PC-9 (cell line): ENCODE data around the gene ZCCHC12.

Source experiments
- EZH2 ChIP-seq: fragments of 200-600 bp; sonication (generic); IDR thresholded peaks from 2 replicates; pipeline ENCODE4 v1.8.0; 2017; ENCODE audit warnings: antibody characterized with exemption, low read depth
- TF ChIP-seq, protein P1 (sequence below): fragments of 200-600 bp; sonication (generic); conservative IDR thresholded peaks from 2 replicates; pipeline ENCODE4 v1.6.1; 2017; ENCODE audit warnings: mixed run types, antibody characterized with exemption, mild to moderate bottlenecking, moderate library complexity

GRCh38 chrX:118780911-118781310 is 42.7 kb upstream of the ZCCHC12 start:
- TF ChIP-seq, protein P1, sequence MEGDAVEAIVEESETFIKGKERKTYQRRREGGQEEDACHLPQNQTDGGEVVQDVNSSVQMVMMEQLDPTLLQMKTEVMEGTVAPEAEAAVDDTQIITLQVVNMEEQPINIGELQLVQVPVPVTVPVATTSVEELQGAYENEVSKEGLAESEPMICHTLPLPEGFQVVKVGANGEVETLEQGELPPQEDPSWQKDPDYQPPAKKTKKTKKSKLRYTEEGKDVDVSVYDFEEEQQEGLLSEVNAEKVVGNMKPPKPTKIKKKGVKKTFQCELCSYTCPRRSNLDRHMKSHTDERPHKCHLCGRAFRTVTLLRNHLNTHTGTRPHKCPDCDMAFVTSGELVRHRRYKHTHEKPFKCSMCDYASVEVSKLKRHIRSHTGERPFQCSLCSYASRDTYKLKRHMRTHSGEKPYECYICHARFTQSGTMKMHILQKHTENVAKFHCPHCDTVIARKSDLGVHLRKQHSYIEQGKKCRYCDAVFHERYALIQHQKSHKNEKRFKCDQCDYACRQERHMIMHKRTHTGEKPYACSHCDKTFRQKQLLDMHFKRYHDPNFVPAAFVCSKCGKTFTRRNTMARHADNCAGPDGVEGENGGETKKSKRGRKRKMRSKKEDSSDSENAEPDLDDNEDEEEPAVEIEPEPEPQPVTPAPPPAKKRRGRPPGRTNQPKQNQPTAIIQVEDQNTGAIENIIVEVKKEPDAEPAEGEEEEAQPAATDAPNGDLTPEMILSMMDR = no peak
- TF ChIP-seq EZH2 = no peak
